ENCODE measurements around the gene SLC4A2. TPM values are rescaled to one million over a fixed set of nuclear protein-coding genes. Genes with fewer than 3 reads are reported as not detected.
"Not testable (repeated sequence)": the region's sequence is repeated elsewhere in the genome, so short reads cannot be mapped to it uniquely, and the experiment has no call there.

Gene SLC4A2
- total RNA-seq, 1 experiment from 2014 or later: 199 TPM

DNA sequence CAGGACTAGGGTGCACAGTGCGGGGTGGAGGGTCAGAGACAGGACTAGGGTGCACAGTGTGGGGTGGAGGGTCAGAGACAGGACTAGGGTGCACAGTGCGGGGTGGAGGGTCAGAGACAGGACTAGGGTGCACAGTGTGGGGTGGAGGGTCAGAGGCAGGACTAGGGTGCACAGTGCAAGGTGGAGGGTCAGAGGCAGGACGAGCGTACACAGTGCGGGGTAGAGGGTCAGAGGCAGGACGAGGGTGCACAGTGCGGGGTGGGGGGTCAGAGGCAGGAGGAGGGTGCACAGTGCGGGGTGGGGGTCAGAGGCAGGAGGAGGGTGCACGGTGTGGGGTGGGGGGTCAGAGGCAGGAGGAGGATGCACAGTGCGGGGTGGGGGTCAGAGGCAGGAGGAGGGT is 15.9 kb upstream of the SLC4A2 start:
- not testable (repeated sequence) for DNase-seq (ENCODE audit: extremely low read depth, low read depth)

DNA sequence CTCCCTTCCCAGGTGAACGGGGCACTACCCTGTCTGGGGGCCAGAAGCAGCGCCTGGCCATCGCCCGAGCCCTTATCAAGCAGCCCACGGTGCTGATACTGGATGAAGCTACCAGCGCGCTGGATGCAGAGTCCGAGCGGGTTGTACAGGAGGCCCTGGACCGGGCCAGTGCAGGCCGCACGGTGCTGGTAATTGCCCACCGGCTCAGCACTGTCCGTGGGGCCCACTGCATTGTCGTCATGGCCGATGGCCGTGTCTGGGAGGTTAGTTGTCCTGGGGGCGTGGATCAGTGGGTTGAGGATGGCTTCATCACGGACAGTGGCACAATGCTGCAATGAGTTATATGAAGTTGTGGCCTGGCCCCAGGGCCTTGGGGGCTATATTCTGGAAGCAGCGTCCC is 15.4 kb upstream of the SLC4A2 start:
- DNase-seq (ENCODE audit: extremely low read depth, low read depth): no peak

DNA sequence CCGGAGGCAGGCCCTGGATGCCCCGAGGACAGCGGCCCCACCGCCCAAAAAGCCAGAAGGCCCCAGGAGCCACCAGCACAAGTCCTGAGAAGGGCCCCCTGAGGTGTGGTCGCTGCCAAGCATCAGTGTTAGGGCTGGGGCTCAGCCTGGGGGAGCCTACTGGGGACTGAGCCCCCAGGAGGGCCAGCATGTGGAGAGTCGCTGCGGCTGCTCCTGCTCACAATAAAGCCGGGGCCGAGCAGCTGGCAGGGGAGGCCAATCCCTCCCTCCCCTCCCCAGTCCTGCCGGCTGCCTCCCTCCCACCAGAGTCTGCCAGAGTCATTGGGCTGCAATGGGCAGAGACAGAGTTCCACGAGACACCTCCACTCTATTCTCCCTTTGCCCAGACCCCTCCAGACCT is 14.1 kb upstream of the SLC4A2 start:
- no peak for DNase-seq (ENCODE audit: extremely low read depth, low read depth)

DNA sequence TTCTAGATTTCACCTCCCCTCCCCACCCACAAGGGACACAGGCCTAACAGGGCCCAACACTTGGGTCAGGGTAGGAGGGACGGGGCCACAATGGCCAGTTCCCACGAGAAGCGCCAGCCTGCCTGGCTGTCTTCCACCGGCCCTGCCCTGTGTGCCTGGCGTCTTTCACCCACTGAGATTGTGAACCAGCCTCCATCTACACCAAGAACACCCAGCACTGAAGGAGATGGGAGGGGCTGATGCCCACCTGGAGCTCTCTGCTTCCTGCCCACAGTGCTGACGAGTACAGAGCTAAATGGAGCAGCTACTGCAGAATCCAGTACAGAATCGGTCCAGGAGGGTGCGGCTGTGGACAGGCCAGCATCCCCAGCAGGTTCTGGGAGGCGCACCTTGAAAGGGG is 13.4 kb upstream of the SLC4A2 start:
- no peak for DNase-seq (ENCODE audit: extremely low read depth, low read depth)

DNA sequence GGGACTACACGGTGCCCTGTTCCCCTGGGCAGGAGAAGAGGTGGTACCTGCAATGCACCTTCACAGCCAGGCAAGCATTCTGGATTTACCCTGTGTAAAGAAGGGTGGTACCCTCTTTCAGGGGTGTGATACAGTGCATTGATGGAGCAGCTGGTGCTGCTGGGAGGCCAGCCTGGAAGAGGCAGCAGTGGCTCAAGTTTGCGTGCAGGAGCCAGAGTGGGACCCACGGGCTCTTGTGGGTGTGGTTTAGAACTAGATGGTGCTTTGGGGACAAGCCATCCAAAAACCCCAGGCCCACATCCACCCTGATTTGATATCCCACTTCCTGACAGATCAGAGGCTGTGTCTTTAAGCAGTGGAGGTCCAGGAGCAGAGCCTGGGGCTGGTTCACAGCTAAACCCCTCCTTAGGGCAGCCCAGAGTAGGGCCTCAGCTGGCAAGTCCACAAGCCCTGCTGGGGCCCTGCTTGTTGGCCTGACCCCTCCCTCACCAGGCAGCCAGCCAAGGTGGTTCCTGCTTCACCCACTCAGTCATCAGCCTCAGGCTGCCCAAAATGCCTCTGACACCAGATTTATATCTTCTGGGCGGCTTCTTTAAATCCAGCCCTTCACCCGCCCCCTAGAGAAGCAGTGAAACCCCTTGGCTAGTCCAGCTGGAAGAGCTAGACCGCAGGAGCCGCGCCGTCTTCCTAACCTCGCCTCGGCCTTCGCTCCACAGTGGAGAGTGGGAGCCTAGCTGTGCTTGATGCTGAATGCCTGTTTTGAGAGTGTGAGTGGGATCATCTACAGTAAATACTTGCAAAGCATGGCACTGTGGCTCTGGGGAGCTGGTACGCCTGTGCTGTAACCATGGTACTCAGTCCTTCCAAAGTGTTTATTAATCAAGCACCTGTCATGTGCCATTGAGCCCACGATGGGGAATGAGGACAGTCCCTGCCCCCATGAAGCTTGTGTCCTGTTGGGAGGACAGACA is 12.5 kb upstream of the SLC4A2 start:
- no peak for DNase-seq (ENCODE audit: extremely low read depth, low read depth)

DNA sequence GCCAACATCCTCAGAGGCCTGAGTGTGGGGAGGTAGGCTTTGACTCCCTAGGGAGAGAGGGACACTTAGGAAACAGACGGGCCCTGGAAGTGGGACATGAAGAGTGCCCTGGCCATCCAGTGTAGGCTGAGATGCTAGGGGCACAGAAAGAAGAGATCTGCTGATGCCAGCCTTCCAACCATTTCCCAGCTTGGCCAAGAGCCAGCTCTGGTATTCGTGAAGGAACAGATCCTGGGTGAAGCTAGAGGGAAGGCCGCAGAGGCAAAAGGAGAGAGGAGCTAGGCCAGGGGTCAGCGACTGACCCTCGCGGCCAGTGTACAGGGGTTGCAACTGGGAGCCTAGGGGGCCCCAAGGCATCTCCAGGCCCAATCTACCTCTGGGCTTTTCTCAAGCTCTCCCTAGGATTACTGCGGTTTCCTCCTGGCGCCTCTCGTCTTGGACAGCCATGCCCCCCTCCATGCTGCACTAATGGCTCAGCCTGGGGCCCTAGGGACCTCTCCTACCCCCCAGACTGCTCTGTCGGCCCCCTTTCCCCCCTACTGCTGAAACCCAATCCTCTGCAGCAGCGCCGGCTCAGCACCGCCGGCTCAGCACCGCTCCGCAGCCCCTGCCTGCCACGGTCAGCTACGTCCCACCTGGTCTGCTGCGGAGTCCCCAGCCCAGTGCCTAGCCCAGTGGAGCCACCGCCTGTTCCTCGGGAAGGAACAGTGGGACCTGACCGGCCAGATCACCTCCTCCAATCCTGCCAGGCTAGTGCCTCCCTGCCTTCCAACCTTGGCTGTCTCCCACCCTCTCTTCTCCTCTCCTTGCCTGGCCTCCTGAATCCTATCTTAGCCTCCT is 11.2 kb upstream of the SLC4A2 start, which contains the start of gene ASIC3:
ASIC3 (plus strand) TSS at position 556 of the 840 bp plus-strand sequence. CDS start 355 bp downstream, outside the sequence.
- no peak for DNase-seq (ENCODE audit: extremely low read depth, low read depth)

DNA sequence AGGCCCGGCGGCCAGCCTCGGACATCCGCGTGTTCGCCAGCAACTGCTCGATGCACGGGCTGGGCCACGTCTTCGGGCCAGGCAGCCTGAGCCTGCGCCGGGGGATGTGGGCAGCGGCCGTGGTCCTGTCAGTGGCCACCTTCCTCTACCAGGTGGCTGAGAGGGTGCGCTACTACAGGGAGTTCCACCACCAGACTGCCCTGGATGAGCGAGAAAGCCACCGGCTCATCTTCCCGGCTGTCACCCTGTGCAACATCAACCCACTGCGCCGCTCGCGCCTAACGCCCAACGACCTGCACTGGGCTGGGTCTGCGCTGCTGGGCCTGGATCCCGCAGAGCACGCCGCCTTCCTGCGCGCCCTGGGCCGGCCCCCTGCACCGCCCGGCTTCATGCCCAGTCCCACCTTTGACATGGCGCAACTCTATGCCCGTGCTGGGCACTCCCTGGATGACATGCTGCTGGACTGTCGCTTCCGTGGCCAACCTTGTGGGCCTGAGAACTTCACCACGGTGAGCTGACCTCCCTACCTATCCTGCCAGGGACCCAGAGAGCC is 10.4 kb upstream of the SLC4A2 start:
- DNase-seq (ENCODE audit: extremely low read depth, low read depth): no peak

DNA sequence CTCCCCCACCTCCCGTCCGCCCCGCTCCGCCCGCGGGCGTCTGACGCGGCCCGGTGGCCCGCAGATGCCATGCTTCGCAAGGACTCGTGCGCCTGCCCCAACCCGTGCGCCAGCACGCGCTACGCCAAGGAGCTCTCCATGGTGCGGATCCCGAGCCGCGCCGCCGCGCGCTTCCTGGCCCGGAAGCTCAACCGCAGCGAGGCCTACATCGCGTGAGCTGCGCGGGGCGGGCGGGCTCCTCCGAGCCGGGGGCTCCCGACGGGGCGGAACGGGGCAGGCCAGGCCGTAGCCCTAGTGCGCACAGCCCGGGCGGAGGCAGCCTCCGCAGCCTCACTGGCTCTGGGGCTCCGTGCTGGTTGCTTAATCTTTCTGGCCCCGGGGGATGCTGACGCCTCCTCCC is 8.3 kb upstream of the SLC4A2 start:
- DNase-seq (ENCODE audit: extremely low read depth, low read depth): peak; percentile 38

DNA sequence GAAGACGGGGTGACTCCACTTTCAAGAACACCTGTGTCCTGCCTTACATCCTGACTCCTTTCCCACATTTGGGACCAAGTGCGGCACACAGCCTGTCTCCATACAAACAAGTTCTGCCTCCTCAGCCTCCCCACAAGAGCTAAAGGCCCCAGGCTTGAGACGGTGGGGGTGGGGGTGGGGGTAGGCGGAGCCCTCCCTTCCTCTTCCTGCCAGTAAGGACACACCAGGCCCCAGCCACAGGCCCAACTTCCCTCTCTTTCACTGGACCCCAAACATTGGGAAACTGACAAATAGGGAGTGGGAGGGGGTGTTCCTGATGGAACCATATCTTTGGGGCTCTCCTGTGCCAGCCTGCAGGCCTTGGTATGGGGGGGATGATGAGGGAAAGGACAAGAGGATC is 6.3 kb upstream of the SLC4A2 start:
- DNase-seq (ENCODE audit: extremely low read depth, low read depth): no peak

DNA sequence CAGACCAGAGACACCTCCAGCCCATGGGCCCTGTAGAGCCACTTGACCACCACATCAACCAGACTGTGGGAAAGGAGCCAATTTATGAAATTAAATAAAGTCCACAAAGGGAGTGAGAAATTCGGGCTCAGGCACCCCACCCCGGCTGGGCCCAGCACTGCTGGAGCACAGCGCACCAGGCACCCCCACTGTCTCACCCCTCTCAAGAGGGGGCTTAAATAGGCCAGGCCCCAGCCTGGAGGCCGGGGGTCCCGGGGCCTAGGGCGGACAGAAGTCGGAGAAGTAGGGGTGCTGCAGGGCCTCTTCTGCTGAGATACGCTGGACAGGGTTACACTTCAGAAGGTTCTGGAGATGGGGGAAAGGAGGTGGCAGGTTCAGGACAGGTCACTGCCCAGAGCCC is 5.6 kb upstream of the SLC4A2 start:
- DNase-seq (ENCODE audit: extremely low read depth, low read depth): no peak

DNA sequence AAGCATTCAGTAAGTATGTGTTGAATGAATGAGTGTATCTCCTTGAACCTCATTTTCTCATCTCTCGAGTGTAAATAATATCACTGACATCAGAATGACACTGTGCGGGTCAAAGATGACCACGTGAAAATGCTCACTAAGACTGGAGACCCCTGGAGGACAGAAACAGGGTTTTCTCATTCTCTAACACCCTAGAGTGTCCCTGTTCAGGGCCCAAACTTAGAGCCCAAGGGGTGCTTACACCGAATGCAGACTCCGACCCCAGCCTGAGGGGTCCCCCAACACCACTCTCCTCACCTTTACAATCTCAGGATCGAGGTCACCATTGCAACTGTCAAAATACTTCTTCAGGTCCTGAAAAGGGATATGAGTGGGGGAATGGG is 3.1 kb upstream of the SLC4A2 start:
- no peak for DNase-seq (ENCODE audit: extremely low read depth, low read depth)

DNA sequence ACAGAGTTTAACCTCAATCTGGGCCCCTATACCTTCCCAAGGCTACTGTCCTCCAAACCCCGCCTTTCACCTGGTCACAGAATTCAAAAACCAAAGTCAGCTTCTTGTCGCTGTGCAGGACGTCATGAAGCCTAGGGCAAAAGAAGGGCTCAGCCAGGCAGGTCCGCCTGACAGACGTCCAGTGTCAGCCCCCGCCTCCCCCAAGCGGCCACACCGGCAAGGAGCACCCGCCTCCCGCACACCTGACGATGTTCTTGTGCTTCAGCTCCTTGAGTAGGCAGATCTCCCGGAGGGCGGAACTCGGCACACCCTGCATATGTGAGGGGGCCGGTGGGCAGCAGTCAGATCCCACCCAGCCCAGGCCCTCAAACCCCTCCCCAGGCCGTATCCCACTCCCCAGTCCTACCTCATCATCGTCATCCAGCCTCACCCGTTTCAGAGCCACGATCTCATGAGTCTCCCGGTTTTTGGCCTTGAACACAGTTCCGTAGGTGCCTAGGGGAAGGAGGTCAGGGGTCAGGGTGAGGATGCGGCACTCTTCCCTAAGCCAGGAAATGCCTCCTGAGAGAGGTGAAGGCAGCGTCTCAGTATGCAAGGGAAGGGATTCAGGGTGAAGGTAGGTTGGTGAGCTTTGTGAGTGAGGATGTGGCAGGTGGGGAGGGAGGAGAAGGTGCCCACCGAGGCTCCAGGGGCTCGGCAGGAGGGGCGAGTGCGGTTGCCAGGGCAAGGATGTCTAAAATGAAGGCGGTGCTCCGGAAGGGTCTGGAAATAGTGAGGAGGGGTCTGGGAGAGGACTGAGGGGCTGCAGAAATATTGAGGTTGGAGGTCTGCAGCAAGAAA is 2.5 kb upstream of the SLC4A2 start:
- no peak for DNase-seq (ENCODE audit: extremely low read depth, low read depth)

DNA sequence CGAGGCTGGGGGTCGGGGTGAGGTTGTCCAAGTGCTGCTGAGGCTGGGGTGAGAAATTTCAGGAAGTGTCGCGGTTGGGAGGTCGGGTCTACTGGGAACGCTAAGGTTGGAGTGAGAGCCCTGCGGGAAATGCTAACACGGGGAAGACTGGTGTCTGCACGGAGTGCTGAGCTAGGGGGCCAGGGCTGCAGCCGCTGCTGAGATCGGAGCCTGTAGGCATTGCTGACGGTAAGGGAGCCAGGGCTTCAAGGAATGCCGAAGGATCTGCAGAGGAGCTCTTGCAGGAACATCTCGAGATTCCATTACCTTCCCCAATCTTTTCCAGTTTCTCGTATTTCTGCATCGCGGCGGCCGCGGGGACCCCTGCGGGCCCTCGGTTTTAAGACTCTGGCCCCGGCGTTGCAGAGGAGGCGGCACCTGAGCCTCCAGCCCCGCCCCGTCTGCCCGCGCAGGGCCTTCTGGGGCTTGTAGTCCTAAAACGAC is 1.8 kb upstream of the SLC4A2 start, which contains the start of gene CDK5:
CDK5 (minus strand) TSS at position 392 of the 483 bp plus-strand sequence; CDS start at position 343, 49 bp downstream.
- DNase-seq (ENCODE audit: extremely low read depth, low read depth): no peak

DNA sequence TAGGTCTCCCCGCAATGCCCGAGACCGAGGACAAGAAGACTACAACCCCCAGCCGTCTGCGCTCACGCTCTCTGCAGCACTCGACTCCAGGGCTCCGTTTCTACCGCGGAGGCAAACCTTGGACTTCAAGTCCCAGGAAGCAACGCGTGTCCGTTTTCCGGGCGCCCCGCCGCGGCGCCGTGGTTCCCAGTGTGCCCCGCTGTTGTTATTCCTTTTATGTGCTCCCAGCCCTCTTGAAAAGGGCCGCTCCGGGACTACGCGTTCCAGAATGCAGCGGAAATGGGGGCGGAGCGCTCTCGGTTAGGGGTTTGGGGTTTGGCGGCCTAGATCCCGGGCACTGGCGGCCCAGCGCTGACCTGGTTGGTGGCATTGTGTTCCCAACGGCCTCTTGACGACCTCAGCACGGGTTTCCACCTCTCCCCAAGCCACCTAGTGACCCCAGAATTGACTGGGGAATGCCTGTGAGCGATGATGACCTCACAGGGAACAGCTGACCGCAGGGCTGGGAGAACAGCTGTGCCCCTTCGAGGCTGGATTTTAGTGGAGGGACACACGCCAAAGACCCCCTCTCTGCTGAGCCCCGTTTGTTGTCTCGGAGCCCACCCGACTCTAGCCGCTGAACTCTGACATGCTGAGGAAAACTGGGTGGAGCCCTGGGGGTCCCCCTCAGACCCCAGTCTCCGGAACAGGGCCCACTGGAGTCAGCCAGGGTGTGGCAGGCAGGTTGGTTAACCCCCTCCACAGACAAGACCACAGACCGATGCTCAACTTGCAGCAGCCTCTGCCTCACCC is 1.2 kb upstream of the SLC4A2 start:
- peak; percentile 100 for DNase-seq (ENCODE audit: extremely low read depth, low read depth)

DNA sequence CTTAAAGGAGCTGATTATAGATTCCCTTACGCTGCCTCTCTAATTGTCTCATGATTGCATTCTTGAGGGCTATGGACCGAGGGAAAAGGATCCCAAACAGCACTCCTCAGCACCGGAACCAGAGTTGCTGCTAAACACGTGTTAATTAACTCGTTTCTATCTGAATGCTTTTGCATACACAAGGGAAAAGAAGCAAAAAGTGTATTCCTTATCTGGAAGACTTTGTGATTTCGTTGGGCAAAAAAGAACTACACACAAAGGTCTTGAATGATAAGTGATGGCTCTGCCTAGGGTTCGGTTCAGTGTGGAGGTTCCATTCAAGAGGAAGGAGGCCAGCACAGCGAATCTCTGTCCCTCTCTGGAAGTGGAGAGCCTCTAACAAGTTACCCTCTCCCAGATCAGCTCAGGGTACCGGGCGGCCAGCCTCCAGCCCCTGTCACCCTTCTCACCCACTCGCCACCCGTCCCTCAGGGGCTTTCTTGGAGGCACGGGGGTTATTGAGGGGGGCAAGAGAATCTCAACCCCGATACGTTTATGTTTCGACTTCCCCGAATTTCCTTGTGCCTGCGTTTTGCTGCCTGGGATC is 515 bp upstream of the SLC4A2 start:
- no peak for DNase-seq (ENCODE audit: extremely low read depth, low read depth)

DNA sequence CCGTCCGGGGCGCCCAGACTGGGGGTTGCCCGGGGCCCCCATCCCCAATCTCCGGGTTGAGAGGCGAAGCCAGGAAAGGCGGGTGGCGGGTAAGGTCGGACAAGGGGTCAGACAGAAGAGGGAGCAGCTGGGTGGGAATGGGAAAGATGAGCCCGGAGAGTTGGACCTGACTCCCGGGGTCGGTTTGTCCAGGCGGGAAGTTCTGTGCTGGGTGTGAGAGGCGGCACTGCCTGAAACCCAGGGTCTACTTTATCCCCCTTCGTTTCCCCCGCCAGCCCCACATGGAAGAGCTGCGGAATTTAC is 675 bp downstream of the SLC4A2 start:
- no peak for DNase-seq (ENCODE audit: extremely low read depth, low read depth)

DNA sequence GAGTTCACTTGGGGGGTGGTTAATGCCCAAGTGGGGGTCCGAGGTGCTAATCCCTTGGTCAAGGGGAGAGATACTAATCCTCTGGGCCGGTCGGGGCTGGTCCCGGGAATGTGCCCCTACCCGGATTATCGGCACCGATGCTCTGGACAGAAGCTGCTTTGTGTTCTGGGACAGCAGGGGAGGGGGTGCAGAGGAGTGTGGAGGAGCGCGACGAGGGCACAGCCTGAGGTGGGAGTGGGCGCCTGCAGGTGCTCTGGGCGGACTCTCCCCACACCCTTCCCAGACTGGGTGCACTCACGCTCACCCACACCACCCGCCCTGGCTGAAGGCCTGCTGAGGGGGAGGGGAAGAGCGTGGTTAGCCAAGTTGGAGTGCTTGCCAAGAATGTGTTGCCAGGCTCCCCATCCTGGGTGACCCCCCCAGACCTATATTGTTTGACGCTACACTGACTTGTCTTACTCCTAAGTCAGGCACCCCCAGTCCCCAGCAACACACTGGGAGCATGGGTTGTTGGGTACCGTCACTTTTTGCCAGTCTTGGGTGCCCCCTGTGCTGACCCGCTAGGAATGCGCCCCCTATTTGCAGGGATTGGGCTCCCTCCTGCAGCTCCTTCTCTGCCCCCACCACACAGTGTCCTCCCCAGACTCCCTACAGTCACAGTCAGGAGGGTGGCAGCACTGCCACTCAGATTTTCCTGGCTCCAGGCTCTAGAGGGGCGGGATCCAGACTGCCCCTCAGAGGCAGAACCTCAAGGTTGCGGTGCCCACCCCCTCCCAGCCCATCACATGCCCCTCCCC is 1.2 kb downstream of the SLC4A2 start:
- no peak for DNase-seq (ENCODE audit: extremely low read depth, low read depth)

Measured in NCI-H460 (cell line).